CD4-positive, alpha-beta T cell treated with Interleukin-10 for 1 hour (primary cell): ENCODE results near the gene HRH1.
"Not testable (repeated sequence)": the region's sequence is repeated elsewhere in the genome, so short reads cannot be mapped to it uniquely, and the experiment has no call there.

ENCODE experiments used
- DNase-seq: peaks from one replicate; pipeline ENCODE4 v3.0.0-alpha.2; 2020

Gene HRH1

GRCh38 chr3:11143476-11143875 lies 10.8 kb upstream of the HRH1 start:
- DNase-seq, result no peak

- DNase-seq, result no peak
These were observed 9.3 kb upstream of the HRH1 start for GRCh38 chr3:11144996-11145395.

DNA sequence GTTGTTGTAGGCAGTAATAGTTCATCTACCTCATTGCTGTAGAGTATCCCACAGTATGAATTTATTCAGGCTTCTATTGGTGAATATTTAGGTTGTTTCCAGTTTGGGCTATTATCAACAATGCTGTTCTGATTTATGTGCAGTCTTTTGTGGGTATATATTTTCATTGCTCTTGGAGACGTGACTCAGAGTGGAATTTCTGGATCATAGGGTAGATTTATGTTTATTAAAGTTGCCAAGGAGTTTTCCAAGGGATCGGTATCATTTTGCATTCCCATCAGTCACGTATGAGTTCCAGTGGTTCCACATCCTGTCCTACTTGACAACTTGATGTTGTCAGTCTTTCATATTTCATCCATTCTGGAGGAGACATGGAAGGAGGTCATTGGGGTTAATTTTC lies 8.4 kb upstream of the HRH1 start:
- DNase-seq, result no peak

DNA sequence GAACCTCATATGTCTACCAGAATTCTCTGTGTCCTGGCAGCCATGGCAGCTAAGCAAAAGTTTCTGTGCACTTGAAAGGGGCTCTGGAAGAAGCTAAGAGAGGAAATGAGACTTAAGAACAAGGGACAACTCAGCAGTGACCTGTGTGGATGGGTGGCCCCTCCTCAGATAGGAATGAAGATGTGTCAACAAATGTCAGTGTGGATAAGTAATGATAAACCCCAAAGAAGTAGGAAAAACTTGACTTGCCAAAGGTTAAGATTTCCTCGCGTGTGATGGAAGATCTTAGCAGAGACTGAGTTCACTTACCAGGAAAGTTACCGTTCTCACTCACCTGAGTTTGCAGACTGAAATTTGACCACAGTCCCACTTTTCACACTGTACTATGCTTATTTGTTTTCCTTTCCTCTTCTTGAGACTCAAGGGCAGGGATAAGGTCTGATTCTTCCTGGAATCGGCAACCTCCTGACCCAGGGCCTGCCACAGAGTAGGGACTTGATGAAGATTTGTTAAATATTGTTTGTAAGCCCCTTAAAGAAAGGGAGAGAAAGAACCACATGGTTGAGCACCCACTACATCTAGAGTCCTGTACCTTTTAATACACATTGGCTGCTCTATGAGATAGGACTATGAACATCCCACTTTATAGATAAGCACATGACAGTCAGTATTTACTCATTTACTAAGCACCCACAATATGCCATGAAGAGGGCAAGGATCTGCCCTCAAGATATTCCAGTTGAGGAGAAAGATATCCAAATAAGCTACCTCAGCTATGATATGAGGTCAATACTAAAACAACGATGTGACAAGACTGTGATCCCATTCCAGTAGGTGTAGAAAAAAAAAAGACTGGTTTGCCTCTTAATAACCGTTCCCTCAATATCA lies 7.3 kb upstream of the HRH1 start:
- no peak for DNase-seq

- no peak for DNase-seq
These were observed 4.0 kb upstream of the HRH1 start for GRCh38 chr3:11150256-11150655.

GRCh38 chr3:11152301-11152700 lies 2.0 kb upstream of the HRH1 start:
- DNase-seq, result no peak

DNA sequence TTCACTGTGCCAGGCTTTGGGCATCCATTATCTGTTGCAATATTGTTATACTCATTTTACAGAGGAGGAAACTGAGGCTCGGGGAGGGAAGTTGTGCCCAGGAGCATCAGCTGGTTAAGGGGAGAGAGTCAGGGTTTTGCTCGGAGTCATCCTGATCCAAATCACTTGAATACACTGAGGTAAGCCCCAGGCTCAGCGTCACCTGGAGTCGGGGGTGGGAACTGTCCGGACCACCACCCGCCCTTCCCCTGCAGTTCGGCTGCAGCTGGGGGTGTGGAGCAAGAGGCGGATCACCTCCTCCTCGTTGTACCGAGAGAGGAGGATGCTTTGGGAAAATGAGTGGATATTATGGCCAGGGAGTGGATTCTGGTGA lies 646 bp downstream of the HRH1 start:
- DNase-seq, result no peak

DNA sequence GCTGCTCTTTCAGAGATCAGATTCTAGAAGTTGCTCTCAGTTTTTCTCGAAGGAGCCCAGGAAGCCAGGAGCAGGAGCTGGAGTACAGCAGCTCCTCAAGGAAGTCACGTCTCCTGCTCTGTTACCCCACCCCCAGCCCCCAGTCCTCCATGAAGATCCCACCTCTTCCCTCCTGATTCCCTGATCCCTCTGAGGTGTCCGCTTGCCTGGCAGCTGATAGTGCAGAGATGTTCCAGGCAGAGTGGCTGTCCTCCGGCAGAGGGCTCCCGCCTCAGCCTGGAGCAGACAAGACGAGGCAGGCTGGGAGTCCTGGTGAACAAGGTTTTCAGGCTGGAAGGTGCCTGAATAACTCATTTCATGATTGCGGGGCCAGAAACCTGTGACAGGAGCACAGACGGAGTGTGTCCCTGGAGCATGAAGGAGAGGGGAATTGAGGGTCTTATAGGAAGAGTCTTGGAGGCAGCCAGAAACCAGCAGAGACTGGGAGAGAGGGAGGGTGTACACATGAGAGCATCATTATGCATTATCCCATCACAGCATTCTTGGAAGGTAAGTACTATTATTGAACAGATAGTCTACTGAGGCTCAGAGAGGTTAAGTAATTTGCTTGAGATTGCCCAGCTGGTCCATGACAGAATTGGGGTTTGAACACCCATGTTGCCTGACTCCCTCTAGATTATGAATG lies 1.2 kb downstream of the HRH1 start:
- no peak for DNase-seq

DNA sequence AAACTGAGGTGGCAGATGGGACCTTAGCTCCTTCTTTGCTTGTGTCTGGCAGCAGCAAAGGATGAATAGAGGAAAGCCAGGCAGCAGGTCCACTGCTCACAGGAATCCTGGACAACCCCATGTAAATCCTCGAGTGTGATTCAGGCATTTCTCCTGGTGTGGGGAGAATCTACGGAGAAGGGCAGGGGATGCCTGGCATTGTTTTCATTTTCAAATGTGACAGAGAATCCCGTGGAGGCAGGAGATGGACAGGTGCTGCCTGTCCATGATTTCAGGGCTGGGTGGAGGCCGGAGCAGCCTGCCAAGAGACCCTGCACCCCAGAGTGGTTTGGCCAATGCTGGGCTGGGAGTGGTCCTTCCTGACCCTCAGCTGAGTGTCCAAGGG lies 1.7 kb downstream of the HRH1 start:
- no peak for DNase-seq

- no peak for DNase-seq
These were observed 3.1 kb downstream of the HRH1 start for GRCh38 chr3:11157421-11157820.

GRCh38 chr3:11159421-11159904 lies 5.2 kb downstream of the HRH1 start:
- DNase-seq, result no peak

GRCh38 chr3:11161666-11162065 lies 7.4 kb downstream of the HRH1 start:
- DNase-seq, result no peak

- no peak for DNase-seq
These were observed 8.4 kb downstream of the HRH1 start for GRCh38 chr3:11162401-11163345.

DNA sequence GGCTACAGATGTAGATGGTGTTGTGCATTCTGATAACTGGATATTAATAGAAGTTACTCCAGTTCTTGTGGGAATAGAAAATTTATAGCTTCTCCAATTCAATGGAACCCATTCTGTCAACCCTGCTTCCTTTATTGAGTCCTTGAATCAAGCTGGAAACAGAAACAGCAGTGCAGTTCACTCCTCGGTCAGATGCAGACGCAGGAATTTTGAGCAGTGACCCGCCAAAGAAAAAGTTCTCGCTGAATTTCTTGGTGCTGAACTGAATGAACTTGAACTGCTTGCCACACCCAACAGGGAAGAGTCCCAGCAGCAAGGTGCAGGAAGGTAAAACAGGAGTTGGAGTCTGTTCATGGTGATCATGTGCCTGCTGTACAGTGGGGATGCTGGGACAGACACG lies 10.3 kb downstream of the HRH1 start:
- no peak for DNase-seq

GRCh38 chr3:11165476-11165875 lies 11.2 kb downstream of the HRH1 start:
- DNase-seq, result no peak

DNA sequence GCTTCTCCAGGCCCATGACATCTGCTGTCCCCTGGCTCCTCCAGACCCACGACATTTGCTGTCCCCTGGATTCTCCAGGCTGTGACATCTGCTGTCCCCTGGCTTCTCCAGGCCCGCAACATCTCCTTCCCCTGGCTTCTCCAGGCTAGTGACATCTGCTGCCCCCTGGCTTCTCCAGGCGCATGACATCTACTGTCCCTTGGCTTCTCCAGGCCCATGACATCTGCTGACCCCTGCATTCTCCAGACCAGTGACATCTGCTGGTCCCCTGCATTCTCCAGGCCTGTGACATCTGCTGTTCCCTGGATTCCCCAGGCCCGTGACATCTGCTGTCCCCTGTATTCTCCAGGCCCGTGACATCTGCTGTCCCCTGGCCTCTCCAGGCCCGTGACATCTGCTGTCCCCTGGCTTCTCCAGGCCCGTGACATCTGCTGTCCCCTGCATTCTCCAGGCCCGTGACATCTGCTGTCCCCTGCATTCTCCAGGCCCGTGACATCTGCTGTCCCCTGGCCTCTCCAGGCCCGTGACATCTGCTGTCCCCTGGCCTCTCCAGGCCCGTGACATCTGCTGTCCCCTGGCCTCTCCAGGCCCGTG lies 12.6 kb downstream of the HRH1 start:
- DNase-seq, result not testable (repeated sequence)

DNA sequence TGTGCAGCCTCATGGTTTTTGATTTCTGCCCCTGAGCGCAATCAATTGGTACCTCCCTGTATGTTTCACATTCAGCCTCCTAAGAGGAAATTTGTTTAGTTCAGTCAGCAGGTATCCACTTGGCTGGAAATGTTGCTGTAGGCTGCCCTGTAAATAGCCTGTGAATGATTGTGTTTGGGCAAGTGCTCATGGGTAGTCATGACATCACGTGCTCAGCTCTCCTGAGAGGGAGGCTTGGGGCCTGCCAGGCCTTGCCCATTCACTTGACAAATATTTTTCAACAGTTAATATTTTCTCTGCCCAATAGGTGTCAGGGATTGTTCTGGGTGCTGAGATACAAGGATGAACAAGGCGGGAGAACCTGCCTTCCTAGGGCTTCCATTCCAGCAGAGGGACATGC lies 13.3 kb downstream of the HRH1 start:
- no peak for DNase-seq

DNA sequence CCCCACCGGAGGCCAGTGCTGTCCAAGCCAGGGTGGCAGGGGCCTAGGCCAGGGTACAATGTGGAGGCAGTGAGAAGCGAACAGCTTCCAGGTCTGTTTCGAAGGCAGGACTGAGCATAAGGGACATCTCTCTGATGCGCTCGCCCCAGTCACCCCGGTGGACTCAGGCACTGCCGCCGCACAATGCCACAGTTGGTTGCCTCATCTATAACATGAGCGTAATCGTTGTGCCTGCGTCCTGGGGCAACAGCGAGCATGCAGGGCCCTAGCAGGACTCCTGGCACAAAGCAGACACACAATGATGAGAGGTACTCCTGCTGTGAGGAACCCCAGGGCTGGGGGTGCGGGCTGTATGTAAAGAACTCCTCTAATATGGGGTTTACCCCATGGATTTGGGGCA lies 14.1 kb downstream of the HRH1 start:
- no peak for DNase-seq

GRCh38 chr3:11168881-11169805 lies 14.8 kb downstream of the HRH1 start:
- DNase-seq, result no peak

GRCh38 chr3:11170052-11170770 lies 15.9 kb downstream of the HRH1 start:
- DNase-seq, result no peak

GRCh38 chr3:11172096-11172690 lies 17.9 kb downstream of the HRH1 start:
- no peak for DNase-seq
